AG04449 (cell line): ENCODE measurements around the gene CCDC66.
A peak's percentile ranks its signal among the peaks of the same experiment; 100 is the strongest.

ENCODE experiments used
- CTCF ChIA-PET: fragments of 350-600 bp; formaldehyde crosslinking; extraction: SDS; loops from one replicate; lab custom pipeline; 2021; ENCODE audit warnings: antibody characterized with exemption; lab: Yijun Ruan, JAX
- POLR2A ChIA-PET: fragments of 400-600, 350-600 bp; formaldehyde crosslinking; extraction: SDS; loops from one replicate; lab custom pipeline; 2020; ENCODE audit warnings: antibody characterized with exemption, inconsistent platforms; lab: Yijun Ruan, JAX
- DNase-seq: peaks from one replicate; pipeline ENCODE4 v3.0.0-alpha.2; 2010; ENCODE audit warnings: low read depth, low spot score
- H3K4me3 ChIP-seq: 2 replicates; pipeline ENCODE4 v1.5.1; 2011; ENCODE audit warnings: low read depth, mild to moderate bottlenecking, control low read depth, low read length
- CTCF ChIP-seq: IDR thresholded peaks from one replicate; pipeline ENCODE4 v1.5.1; 2011; ENCODE audit warnings: mild to moderate bottlenecking, moderate library complexity, low read length, control low read depth, inconsistent platforms; ENCODE audit not compliant: insufficient read depth; ENCODE audit errors: missing control alignments

Gene CCDC66

GRCh38 chr3:56616478-56617006 is 59.6 kb downstream of the CCDC66 start:
- TF ChIP-seq CTCF: no peak
- H3K4me3 ChIP-seq: no peak overlapping the region
- no peak for DNase-seq
- CTCF ChIA-PET: no interaction called here
- POLR2A ChIA-PET: no interaction called here

DNA sequence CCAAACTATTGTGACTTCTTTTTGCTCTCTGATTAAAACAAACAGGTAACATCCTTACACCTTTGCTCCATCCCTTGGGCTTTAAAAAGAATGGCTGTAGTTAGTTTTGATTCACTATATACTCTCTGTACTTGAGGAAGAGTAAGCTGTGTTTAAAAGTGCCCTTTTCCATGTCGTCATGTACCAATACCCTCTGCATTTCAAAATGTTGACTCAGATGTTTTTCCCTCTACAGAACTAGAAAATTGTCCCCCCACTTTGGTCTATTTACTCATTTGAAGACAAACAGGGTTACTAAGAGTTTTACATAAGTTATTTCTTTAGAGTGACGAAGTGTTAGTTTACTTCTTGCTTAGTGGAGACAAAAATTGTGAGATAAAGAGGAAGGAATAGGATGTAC is 63.4 kb downstream of the CCDC66 start:
- no peak overlapping the region for H3K4me3 ChIP-seq
- ChIA-PET POLR2A (no interaction called here), CTCF (no interaction called here)
- DNase-seq: no peak
- no peak for TF ChIP-seq CTCF

GRCh38 chr3:56621681-56622080 is 64.7 kb downstream of the CCDC66 start:
- H3K4me3 ChIP-seq: no peak overlapping the region
- POLR2A ChIA-PET: no interaction called here
- DNase-seq: no peak
- TF ChIP-seq CTCF: no peak
- CTCF ChIA-PET: no interaction called here

DNA sequence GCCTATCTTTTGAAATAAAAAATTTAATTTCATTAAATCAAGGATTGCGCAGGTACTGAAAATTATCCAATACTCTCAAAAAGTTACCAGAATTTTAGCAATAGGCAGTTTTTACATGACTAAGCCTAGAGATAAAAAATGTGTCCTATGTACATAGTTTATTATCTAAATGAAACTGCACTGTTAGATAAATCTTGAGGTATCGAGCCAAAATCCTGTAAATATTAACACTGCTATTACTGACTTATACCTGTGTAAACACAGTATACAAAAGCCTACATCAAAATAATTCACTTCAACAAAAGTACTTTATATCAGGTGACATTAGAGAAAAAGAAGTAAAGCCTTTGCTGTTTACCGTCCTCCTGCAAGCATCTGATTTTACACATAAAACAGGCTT is 65.4 kb downstream of the CCDC66 start:
- TF ChIP-seq CTCF: no peak
- ChIA-PET POLR2A (no interaction called here), CTCF (no interaction called here)
- no peak overlapping the region for H3K4me3 ChIP-seq
- DNase-seq: no peak

DNA sequence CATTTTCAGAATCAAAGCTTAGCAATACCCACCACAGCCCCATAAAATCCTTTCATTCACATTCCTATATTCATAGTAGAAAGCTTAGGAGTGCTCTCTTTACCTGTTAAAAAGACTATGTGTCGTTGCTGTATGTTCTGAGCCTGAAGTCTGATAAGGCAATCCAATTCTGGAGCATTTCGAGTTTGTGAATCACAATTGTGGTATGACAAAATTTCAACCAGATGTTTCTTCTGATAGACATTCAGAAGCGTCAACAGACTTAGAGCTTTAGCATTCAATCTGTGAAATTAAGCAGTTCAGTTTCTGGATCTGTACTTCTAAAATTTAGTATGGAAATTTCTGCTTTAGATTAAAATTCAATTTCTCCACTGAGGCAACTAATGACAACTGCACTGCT is 67.8 kb downstream of the CCDC66 start:
- TF ChIP-seq CTCF: no peak
- no peak overlapping the region for H3K4me3 ChIP-seq
- ChIA-PET CTCF (interaction anchor here (1.0 kb wide), 1 partner anchor 364 kb away, joined by 4 read pairs; no protein-coding TSS in a partner anchor), POLR2A (interaction anchor here (0.8 kb wide), 1 partner anchor 335 kb away, joined by 3 read pairs; no protein-coding TSS in a partner anchor)
- DNase-seq: peak; percentile 9

DNA sequence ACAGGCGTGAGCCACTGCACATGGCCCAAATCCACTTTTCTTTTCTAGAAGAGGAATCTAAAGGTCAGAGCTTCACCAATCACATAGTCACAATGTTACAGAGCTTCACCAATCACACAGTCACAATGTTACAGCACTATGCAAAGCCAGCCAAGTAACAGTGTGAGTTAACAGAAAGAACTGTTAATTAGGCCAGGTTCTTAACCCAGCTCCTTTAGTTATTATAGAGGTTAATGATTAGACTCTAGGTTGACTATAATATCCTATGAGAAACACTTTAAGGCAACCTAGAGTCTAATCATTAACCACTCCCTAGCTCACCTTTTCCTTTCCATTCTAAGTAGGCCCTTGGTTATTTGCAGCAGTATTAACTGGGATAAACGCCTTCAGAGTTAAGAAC is 72.1 kb downstream of the CCDC66 start:
- H3K4me3 ChIP-seq: no peak overlapping the region
- POLR2A ChIA-PET: no interaction called here
- DNase-seq: no peak
- TF ChIP-seq CTCF: no peak
- CTCF ChIA-PET: interaction anchor here (0.7 to 1.1 kb wide), 2 partner anchors 171 to 1396 kb away, joined by 3 to 5 read pairs; no protein-coding TSS in a partner anchor
